Hepatocyte (in vitro differentiated cells): ENCODE results near the gene OR8G1.

Experiments used
- EZH2 ChIP-seq: fragments of 200-600 bp; sonication (generic); IDR thresholded peaks from 2 replicates; pipeline ENCODE4 v1.6.1; 2016; ENCODE audit warnings: antibody characterized with exemption, mild to moderate bottlenecking, borderline replicate concordance
- EZH2phosphoT487 ChIP-seq: fragments of 200-600 bp; sonication (generic); IDR thresholded peaks from one replicate; pipeline ENCODE4 v1.6.1; 2018; ENCODE audit warnings: antibody characterized with exemption, mild to moderate bottlenecking, low read depth, moderate library complexity; ENCODE audit not compliant: unreplicated experiment, severe bottlenecking
- TF ChIP-seq, protein P1 (sequence below): fragments of 200-600 bp; sonication (generic); IDR thresholded peaks from 2 replicates; pipeline ENCODE4 v1.5.1; 2016; ENCODE audit warnings: antibody characterized with exemption, mild to moderate bottlenecking; ENCODE audit not compliant: poor library complexity

DNA sequence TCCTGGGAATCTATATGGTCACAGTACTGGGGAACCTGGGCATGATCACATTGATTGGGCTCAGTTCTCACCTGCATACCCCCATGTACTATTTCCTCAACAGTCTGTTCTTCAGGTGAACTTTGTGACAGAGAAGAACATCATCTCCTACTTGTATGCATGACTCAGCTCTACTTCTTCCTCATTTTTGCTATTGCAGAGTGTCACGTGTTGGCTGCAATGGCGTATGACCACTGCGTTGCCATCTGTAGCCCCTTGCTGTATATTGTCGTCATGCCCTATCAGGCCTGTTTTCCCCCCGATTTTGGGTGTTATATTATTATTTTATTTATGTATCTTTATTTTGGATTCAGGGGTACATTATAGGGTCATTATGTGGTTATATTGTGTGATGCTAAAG, 2.4 kb upstream of the OR8G1 start:
- TF ChIP-seq, protein P1, sequence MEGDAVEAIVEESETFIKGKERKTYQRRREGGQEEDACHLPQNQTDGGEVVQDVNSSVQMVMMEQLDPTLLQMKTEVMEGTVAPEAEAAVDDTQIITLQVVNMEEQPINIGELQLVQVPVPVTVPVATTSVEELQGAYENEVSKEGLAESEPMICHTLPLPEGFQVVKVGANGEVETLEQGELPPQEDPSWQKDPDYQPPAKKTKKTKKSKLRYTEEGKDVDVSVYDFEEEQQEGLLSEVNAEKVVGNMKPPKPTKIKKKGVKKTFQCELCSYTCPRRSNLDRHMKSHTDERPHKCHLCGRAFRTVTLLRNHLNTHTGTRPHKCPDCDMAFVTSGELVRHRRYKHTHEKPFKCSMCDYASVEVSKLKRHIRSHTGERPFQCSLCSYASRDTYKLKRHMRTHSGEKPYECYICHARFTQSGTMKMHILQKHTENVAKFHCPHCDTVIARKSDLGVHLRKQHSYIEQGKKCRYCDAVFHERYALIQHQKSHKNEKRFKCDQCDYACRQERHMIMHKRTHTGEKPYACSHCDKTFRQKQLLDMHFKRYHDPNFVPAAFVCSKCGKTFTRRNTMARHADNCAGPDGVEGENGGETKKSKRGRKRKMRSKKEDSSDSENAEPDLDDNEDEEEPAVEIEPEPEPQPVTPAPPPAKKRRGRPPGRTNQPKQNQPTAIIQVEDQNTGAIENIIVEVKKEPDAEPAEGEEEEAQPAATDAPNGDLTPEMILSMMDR, result no peak
- TF ChIP-seq EZH2 (no peak), EZH2phosphoT487 (no peak)
